ENCODE results near the gene ATF2.

DNA sequence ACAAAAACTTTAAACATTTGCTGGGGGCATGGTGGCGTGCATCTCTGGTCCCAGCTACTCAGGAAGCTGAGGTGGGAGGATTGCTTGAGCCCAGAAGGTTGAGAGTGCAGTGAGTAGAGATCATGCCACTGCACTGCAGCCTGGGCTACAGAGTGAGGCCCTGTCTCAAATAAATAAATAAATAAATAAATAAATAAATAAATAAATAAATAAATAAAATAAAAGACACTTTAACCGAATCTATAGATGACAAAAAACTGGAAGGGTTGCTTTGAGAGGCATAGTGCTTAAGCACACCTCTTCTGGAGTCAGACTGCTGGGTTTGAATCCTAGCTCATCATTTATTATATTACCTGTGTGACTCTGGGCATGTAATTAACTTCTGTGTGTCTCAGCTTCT, 141.6 kb downstream of the ATF2 start:
- no peak for TF ChIP-seq POLR2AphosphoS5 (IDR thresholded peaks at IDR 0.05; ENCODE audit: low read depth, low read length)
- no peak for TF ChIP-seq TAF1 (IDR thresholded peaks at IDR 0.05; ENCODE audit: borderline replicate concordance, insufficient read depth, low read length)
- no peak for TF ChIP-seq SIN3A (IDR thresholded peaks at IDR 0.05; ENCODE audit: borderline replicate concordance, insufficient read depth, low read length)
- TF ChIP-seq, protein P1, sequence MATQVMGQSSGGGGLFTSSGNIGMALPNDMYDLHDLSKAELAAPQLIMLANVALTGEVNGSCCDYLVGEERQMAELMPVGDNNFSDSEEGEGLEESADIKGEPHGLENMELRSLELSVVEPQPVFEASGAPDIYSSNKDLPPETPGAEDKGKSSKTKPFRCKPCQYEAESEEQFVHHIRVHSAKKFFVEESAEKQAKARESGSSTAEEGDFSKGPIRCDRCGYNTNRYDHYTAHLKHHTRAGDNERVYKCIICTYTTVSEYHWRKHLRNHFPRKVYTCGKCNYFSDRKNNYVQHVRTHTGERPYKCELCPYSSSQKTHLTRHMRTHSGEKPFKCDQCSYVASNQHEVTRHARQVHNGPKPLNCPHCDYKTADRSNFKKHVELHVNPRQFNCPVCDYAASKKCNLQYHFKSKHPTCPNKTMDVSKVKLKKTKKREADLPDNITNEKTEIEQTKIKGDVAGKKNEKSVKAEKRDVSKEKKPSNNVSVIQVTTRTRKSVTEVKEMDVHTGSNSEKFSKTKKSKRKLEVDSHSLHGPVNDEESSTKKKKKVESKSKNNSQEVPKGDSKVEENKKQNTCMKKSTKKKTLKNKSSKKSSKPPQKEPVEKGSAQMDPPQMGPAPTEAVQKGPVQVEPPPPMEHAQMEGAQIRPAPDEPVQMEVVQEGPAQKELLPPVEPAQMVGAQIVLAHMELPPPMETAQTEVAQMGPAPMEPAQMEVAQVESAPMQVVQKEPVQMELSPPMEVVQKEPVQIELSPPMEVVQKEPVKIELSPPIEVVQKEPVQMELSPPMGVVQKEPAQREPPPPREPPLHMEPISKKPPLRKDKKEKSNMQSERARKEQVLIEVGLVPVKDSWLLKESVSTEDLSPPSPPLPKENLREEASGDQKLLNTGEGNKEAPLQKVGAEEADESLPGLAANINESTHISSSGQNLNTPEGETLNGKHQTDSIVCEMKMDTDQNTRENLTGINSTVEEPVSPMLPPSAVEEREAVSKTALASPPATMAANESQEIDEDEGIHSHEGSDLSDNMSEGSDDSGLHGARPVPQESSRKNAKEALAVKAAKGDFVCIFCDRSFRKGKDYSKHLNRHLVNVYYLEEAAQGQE (IDR thresholded peaks at IDR 0.05; ENCODE audit: insufficient read depth in 1 of 2, low read depth in 2 of 2, low read length in 2 of 2) = no peak
- TF ChIP-seq FOXP2 (optimal IDR thresholded peaks at IDR 0.05; ENCODE audit: borderline replicate concordance, extremely low read depth, extremely low read length, insufficient read depth) = no peak

Measured in PFSK-1 (cell line).